IMR-90 (cell line): ENCODE data around the gene MAPK11.

Source experiments
- CEBPB ChIP-seq: IDR thresholded peaks from 2 replicates; pipeline ENCODE4 v1.6.1; 2012; ENCODE audit warnings: low read depth, low read length, improper control_type of control experiment
- CHD1 ChIP-seq: IDR thresholded peaks from 2 replicates; pipeline ENCODE4 v1.6.1; 2012; ENCODE audit warnings: low read depth, low read length, improper control_type of control experiment
- FOS ChIP-seq: fragments of 150-350 bp; IDR thresholded peaks from 2 replicates; pipeline ENCODE4 v1.6.1; 2016; ENCODE audit warnings: low read depth, low read length
- MAFK ChIP-seq: IDR thresholded peaks from 2 replicates; pipeline ENCODE4 v1.6.1; 2012; ENCODE audit warnings: low read depth, low read length, improper control_type of control experiment
- NFE2L2 ChIP-seq: fragments of 150-350 bp; IDR thresholded peaks from 2 replicates; pipeline ENCODE4 v1.6.1; 2016; ENCODE audit warnings: low read depth, mild to moderate bottlenecking, low read length
- POLR2A ChIP-seq: IDR thresholded peaks from 2 replicates; pipeline ENCODE4 v1.6.1; 2012; ENCODE audit warnings: mild to moderate bottlenecking, low read depth, low read length
- RAD21 ChIP-seq: IDR thresholded peaks from 2 replicates; pipeline ENCODE4 v1.6.1; 2012; ENCODE audit warnings: low read length, improper control_type of control experiment
- RFX5 ChIP-seq: IDR thresholded peaks from 2 replicates; pipeline ENCODE4 v1.8.0; 2012; ENCODE audit warnings: low read depth, mild to moderate bottlenecking, low read length, moderate library complexity
- SMC3 ChIP-seq: fragments of 150-350 bp; IDR thresholded peaks from 2 replicates; pipeline ENCODE4 v1.6.1; 2016; ENCODE audit warnings: low read depth, mild to moderate bottlenecking, antibody characterized with exemption, low read length, moderate library complexity
- TF ChIP-seq, protein P1 (sequence below): conservative IDR thresholded peaks from 2 replicates; pipeline ENCODE4 v1.5.1; 2012; ENCODE audit warnings: mild to moderate bottlenecking, low read depth, low read length, improper control_type of control experiment
- TF ChIP-seq, protein P2 (sequence below): fragments of 150-350 bp; IDR thresholded peaks from 2 replicates; pipeline ENCODE4 v1.6.1; 2017; ENCODE audit warnings: mild to moderate bottlenecking, antibody characterized with exemption, low read length, low read depth

DNA sequence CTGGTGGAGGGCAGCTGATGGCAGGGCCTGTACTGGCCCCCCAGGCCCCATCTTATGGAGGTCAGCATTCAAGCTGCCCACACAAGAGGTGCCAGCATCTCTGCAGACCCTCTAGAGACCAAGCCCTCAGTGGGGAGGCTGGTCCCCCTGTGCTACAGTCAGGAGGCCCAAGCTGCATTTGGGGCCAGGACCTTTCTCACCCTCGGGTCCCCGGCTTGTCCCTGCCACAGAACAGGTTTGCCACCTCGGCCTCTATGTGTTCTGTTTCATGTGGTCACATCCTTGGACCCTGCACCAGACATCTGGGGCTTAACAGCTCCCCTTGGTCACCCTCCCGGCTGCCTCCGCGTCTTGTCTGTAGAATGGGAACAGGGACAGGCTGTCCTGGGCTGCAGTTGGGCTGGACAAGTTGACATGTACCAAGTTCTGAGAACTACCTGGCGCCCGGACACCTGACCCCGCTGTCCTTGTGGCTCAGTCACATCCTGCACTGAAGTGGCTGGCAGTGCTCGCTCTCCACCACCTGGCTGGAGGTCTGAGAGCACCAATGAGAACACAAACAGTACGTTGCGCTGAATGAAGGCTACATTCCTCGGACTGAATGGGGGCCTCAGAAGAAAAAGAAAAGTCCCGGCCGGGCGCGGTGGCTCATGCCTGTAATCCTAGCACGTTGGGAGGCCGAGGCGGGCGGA lies 40.0 kb upstream of the MAPK11 start:
- no peak for TF ChIP-seq POLR2A
- no peak for TF ChIP-seq SMC3
- no peak for TF ChIP-seq CEBPB
- TF ChIP-seq, protein P1, sequence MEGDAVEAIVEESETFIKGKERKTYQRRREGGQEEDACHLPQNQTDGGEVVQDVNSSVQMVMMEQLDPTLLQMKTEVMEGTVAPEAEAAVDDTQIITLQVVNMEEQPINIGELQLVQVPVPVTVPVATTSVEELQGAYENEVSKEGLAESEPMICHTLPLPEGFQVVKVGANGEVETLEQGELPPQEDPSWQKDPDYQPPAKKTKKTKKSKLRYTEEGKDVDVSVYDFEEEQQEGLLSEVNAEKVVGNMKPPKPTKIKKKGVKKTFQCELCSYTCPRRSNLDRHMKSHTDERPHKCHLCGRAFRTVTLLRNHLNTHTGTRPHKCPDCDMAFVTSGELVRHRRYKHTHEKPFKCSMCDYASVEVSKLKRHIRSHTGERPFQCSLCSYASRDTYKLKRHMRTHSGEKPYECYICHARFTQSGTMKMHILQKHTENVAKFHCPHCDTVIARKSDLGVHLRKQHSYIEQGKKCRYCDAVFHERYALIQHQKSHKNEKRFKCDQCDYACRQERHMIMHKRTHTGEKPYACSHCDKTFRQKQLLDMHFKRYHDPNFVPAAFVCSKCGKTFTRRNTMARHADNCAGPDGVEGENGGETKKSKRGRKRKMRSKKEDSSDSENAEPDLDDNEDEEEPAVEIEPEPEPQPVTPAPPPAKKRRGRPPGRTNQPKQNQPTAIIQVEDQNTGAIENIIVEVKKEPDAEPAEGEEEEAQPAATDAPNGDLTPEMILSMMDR, result no peak
- no peak for TF ChIP-seq RAD21
- TF ChIP-seq CHD1, result no peak
- TF ChIP-seq, protein P2, sequence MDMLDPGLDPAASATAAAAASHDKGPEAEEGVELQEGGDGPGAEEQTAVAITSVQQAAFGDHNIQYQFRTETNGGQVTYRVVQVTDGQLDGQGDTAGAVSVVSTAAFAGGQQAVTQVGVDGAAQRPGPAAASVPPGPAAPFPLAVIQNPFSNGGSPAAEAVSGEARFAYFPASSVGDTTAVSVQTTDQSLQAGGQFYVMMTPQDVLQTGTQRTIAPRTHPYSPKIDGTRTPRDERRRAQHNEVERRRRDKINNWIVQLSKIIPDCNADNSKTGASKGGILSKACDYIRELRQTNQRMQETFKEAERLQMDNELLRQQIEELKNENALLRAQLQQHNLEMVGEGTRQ, result no peak
- TF ChIP-seq RFX5, result no peak
- no peak for TF ChIP-seq MAFK
- TF ChIP-seq NFE2L2, result no peak
- no peak for TF ChIP-seq FOS
